GM18511 (cell line): ENCODE data around the gene DPF3.

ENCODE experiments used
- ATAC-seq: cut with Tn5 transposase; IDR thresholded peaks from one replicate; pipeline ENCODE4 v1.9.1; 2021; ENCODE audit warnings: mild to moderate bottlenecking, moderate library complexity; ENCODE audit not compliant: unreplicated experiment

Gene DPF3

DNA sequence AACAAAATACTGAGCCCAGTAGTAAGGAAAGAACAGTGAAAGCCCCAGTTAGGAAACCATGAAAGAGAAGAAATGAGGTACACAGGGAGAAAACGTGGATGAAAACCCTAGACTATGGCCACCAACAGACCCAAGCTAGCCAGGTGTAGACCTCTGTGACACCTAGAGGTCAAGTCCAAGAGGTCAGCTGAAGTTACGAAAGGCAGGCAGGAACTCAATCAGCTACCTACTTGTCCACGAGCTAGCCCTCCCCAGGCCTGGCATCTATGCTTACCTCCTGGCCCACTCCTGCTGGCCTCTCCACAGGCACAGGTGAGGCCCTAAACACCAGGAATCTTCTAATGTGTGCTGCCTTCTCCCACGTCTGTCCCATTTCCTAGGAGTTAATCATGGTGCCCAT, 48.7 kb downstream of the DPF3 start:
- ATAC-seq: no peak

DNA sequence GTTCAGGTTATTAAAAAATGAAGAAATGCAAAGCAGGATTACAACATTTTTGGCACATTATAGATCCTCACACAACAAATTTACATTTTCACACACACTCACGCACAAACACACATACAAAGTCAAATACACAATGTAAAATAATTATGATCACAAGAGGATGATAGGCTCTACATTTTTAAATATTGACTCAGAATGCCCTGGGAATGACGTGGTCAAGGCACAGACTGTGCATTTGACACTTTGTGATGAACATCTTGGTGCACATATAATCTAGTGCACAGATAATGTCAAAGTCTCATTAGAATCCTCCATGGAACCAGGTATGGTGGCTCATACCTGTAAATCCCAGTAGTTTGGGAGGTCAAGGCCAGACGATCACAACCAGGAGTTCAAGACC, 49.4 kb downstream of the DPF3 start:
- ATAC-seq: no peak

DNA sequence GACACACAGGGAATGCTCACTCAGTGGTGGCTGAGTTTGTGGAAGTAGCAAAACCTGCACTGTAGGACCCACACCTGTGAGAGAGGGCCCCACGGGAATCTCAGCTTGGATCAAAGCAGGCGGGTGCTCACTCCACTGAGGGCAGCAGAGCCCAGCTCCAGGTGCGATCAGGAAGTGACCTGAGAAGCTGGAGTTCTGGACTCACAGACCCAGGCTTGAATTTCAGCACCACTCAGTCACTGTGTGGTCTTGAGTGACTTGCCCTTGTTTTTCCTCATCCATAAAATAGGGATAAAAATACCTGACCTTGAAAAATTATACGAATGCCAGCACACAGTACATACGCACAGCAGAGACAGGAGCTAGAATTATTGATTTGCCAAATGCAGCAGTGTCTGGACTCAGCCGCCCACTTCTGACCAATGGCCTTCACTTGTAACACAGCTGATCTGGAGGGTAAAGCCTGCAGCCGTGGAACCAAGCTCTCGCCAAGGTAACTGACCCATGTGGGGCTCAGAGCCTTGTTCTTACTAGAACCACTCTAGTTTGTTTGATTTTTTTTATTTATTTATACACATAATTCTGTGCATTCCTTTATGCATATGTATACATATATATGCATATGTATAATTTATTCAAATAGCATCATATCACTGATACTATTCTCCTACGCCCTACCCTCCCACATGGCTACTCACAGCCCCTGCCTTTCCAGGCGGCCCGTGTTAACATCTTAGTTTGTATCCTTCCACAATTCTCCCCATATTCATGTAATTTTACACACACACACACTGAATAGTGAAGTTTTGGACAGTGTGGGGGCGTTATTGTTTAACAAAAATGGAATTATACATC, 53.9 kb downstream of the DPF3 start:
- ATAC-seq: no peak

DNA sequence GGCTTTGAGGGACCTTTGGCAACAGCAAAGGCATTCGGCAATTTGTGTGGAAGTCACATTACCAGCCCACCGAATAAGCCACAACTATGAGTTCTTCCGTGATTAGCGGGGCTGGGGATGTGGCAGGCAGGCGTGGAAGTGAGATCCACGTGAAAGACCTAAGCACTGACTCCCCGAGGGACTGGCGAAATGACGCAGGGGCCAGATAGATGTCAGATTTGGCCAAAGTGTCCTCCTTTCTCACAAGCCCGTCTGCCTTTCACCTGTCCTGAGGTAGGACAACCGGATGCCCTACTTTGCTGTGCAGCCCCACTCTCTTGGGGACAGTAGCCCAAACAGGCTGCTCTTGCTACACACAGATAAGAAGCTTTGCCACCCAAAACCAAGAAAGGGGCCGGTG, 54.5 kb downstream of the DPF3 start:
- ATAC-seq: no peak

DNA sequence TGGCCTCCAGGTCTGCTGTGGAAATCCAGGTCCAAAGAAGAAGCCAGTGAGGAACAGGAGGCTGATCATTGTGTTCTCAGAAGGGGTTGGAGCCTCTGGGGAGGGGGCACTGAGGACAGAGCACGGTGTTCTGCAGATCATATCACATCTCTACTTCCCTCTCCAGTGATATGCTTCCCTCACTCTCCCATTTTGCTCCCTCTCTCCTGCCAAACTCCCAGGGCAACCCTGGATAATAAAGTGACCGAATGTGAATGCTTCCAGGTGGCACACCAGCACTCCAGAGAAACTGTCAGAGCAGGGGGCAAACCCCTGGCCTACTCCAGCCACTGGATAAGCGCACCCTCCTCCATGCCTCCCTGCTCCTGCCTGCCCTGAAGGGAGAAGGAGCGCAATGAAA, 57.8 kb downstream of the DPF3 start:
- ATAC-seq: no peak

DNA sequence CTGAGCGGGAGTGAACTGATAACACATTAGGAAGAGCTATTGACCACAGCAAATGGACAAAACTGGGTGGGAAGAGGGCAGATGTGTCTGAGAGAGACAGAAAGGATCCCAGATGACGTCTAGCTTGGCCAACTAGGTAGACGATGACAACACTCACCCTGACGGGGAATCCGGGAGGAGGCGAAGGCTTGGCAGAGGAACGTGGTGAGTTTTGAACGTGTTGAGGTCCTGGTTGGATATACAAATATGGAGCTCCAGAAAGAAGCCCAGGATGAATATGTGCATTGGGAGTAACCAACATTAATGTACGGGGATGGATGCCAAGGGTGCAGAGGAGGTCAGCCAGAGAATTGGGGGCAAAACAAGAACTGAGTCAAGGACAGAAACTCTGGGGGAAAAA, 60.7 kb downstream of the DPF3 start:
- ATAC-seq: no peak

DNA sequence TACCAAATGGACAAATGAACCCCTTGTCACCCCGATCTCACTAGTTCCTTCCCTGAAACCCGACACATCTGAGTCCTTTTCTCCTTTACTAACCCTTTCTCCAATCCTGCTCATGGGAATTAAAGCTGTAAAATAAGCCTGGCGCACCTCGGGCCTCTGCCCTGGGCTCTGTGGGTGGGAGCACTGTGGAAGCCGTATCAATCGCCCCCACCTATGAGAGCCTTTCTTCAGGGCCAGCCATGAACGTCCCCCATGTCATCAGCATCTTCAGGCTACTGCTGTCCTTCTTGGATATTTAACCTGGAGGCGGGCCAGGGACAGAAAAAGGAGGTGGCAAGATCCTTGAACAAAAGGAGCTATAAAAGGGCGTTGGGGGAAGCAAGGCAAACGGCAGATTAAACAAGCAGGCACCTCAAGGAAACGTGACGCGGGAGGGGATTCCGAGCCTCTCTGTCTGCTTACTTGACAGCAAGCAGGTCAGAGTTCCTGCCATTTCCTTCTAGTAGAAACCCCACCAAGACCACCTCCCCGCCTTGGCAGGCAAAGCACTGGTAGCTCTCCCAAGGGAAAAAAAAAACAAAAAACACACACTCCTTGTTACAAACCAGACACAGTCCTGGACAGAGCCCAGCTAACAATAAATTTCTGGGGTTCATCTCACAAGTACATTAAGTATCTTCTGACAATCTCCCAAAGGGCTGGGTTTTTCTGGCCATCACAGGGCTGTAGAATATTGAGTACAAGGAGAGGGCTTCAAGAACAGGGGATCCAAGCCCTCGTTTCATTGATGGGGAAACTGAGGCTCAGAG, 62.9 kb downstream of the DPF3 start:
- no peak for ATAC-seq

DNA sequence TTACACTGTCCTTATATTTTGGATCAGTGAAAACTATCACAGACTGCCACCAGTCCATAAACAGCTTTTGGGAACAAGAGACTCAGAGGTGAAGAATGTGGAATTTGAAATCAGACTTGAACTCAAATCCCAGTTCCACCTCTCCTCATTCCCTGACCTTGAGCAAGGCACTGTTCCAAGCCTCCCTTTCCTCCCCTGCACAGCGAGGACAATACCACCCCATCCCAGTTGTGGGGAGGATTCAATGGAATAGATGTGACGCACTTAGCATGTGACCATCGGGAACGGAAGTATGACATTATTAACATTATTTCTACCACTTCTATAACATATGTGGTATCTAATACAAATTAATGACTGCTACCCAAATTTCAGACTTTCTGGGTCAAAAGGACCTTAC, 63.5 kb downstream of the DPF3 start:
- no peak for ATAC-seq

DNA sequence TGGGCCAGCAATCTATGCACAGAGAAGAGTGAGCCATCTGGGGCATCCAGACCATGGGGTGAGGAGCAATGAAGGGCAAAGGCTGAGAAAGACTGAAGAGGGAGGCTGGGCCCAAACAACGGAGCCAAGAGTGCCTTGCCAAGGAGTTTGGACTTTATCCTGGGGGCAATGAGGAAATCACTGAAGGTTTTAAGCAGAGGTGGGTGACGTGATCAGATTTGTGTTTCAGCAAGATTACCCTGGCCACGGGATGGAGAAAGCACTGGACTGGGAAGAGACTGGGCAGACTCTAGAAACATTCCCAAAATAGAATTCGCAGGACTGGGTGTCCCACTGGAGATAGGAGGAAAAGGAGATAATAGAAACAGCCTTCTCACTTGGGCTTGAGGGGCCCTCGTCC, 65.3 kb downstream of the DPF3 start:
- ATAC-seq: no peak

DNA sequence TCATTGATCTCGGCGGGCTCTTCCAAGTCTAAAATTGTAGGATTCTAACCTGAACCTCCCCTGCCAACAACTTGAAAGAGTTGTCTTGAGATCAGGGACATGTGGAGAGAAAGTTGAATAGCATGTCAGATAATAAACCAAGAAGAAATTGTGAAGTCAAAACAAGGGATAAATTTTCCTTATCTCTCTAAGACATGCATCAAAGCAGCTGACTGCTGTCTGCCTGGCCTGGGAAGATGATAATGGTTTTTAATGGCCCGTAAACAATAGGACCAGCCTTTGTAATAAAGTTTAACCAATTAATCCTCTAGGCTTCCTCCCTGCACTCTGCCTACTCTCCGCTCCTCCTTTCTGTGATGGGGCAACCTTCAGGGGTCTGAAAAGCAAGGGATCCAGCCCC, 67.9 kb downstream of the DPF3 start:
- no peak for ATAC-seq

DNA sequence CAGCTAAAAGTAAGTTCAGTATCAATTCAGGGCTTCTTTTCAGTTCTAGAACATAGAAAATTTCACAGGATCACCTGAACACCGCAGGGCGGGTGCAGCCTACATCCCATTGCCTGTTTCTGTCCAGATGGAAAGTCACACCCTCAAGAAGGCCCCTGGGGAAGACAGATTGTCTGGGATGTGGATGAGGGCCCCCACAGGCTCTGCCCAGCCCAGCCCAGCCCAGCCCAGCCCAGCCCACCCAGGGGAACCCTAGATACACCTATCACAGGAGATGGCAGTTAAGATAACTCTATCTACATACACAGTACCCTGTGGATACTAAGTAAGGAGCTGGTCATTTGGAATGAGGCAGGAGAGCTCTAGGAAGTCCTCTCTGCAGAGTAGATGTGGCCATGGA, 68.4 kb downstream of the DPF3 start:
- no peak for ATAC-seq

DNA sequence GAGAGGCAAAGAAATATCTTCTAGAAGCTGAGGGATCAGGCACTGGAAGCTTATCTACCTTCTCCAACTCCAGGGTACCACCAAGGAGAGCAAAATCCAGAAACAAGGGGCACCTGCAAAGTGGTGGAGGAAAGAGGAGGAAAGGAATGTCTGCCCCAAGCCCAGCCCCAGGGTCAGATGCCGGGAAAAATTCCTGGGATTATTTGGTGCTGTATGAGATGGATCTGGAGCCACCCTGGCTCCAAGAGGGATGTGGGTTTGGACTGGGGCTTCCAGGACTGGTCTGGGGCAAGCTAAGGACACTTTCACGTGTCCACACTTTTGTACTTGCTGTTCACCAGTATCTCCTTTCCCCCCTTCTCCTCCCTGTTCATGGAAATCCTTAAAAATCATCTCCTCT, 69.8 kb downstream of the DPF3 start:
- ATAC-seq: no peak

DNA sequence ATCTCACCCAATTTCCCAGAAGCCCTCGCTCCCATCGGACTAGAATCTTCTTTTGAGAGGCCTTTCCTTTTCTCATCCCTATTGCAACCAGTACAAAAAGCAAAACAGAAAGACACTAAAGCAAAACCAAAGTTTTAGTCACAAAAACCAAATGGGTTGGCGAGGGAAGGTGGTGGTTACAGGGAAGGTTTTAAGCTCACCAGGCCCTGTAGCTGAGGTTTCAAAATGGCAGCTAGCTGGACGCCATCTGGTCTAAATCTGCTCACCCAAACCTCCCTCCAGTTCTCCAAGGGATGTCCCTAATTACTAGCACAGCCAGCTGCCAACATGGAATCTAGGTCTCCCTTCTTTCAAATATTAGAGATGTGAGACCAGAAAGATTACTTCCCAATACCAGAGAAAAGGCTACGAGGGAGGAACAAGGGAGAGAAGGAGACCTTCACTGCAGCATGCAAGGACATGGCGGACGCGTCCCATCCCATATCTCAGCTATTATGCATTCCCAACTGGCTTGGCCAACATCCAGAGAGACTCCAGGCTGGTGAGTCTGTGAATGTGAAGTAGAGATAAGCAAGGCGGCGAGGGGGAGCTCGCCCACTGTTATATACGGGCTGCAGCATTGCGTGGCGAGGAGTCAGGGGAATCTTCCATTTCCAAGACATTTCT, 70.8 kb downstream of the DPF3 start:
- ATAC-seq: no peak

DNA sequence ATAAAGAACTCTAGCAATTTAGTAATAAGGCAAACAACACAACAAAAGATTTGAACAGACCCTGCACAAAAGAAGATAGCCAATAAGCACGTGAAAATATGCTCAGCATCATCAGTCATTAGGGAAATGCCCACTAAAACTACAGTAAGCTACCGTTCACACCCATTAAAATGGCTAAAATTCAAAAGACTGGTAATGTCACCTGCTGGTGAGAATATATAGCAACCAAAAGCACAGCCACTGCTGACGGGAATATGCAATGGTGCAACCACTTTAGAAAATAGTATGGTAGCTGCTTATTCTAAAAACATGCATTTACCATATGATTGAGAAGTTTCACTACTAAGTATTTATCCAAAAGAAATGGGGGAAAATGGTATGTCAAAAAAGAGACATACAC, 74.9 kb downstream of the DPF3 start:
- no peak for ATAC-seq

DNA sequence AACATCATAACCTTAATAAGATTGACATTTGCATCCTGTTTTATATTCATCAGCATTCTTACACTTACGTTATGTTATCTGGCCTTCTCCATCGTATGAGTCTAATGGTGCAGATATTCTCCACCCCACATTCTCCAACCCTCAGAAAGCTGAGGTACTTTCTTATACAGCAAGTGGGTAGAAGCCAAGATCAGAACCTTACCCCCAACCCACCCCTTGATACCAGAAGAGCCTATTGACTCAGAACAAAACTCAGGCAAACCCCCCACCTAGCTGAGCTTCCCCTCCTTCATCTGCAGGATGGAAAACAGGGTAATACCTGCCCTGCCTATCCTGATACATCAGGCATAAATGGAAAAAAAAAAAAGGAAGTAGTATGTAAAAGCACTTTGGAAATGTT, 77.6 kb downstream of the DPF3 start:
- ATAC-seq: no peak

DNA sequence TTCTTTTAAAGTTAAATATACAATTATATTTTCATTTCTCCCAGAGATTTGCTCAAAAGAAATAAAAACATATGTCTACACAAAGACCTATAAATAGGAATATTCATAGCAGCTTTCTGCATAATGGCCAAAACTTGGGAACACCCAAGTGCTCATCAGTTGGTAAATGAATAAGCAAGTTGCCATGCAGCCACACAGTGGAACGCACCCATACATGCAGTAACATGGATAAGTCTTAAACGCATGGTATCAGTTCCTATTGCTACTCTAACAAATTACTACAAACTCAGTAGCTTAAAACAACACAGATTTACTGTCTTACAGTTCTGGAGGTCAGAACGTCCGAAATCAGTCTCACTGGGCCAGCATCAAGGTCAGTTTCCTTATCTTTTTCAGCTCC, 78.5 kb downstream of the DPF3 start:
- ATAC-seq: no peak

DNA sequence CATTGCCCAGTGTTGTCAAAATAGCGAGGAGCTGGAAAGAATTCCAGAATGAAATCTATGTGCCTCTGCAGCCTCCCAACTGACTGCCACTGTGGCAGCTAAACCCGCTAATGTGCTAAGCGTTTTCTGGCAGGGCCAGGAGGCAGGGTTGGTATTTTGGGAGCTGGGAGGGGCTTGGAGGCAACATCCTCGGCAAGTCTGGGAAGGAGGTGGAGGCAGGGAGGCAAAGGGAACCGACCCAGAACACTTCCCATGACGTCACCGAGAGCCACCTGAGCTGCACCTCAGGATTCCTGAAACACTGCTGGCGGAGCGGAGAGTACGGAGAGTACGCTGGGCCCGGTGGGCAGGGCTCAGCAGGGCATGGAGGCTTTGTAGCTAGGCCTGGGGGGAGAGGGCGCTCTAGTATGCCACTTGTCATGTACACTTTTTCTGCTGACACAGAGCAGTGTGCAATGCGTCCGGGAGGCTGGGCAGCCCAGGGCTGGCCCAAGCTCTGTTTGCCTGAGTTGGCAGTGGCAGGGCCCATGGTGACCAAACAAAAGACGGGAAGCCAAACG, 81.5 kb downstream of the DPF3 start:
- no peak for ATAC-seq

DNA sequence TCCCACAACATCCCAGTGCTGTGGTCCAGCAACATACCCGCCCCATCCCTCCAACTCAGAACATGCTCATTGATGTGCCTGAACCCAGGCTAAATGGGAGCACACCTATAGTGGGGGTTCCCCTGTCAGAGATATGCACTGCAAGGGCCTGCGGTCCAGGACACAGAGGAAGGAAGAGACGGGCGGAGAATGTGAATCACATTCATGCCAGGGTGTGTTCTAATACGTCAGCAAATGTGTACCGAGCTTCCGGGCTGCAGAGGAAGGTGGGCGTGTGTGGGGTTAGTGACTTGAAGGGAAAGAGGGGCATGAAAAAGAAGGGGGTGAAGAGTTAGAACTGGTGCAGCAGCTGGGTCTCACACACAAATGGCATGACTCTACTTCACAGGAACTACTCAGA, 83.7 kb downstream of the DPF3 start:
- no peak for ATAC-seq

DNA sequence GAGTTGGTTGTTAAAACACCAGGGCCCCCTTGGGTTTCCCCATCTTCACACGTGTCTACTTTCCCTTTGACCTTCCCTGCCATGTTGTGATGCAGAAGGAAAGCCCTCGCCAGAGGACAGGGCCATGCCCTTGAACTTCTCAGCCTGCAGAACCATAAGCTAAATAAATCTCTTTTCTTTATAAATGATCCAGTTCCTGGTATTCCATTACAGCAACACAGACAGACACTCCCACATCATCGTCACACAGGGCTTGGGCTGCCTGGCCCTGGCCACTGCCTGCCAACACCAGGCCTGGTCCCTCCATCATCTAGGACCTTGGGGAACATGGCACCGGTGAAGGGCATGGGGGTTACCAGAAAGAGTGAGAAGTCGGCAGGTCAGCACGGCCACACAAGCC, 84.8 kb downstream of the DPF3 start:
- ATAC-seq: no peak

DNA sequence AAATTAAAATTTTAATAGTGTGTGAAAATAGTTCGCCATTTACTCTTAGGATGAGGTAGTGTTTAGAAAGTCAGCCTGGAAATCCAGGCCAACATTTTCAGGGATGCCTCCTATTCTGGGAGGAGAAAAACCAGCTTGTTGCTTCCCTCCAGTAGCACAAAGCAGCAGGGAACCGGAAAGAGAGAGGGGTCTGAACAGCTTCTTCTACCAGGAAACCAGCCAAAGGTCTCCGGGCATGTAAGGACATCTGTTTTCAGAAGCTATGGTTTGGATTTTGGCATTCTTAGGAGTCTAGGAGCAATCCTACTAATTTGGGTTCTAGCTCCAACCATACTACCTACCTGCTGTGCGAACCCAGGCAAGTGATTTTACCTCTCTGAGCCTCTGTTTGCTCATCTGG, 85.3 kb downstream of the DPF3 start:
- no peak for ATAC-seq

DNA sequence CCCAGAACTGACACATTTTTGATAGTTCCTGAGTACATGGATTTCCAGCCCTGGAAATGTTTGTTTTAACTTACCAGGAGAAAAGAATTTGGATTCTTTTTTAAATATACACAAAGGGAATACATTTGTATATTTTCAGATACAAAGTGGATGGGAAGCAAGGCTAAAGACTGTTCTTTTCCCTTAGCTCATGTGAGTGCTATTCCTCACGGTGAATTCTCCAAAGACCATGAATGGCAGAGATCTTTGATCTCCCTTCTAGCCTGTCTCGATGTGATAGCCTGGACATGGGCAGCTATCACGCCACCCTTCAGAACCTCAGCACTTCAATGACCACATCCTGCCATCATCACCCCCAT, 91.3 kb downstream of the DPF3 start:
- ATAC-seq: no peak
